NOMO-1 treated with DMSO at 0.1 percent for 48 hours (cell line): ENCODE measurements around the gene FAM53B.
A peak's percentile ranks its signal among the peaks of the same experiment; 100 is the strongest.

Experiments used
- DNase-seq: peaks from one replicate; lab custom pipeline; 2025; ENCODE audit not compliant: unreplicated experiment; lab: John Stamatoyannopoulos, UW

FAM53B gene

GRCh38 chr10:124632064-124632531 lies 112.1 kb downstream of the FAM53B start:
- peak; percentile 7 for DNase-seq

- DNase-seq, result no peak
Measured at GRCh38 chr10:124630551-124630950, 113.6 kb downstream of the FAM53B start.

DNA sequence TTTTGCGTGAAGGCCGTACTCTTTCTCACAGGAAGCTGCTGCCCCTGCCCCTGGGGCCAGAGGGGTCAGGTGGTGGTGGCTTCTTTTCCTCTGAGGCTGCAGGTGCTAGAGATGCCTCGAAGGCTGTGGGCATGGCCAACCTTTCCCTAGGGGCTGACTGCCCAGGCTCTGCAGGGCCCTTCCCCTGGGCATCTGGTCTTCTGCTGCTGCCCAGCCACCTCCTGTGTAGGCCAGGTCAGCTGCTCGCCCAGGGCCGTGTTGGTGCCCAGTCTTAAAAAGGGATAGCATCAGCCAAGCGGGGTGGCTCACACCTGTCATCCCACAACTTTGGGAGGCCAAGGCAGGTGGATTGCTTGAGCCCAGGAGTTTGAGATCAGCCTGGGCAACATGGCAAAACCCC lies 114.3 kb downstream of the FAM53B start:
- DNase-seq, result no peak

DNA sequence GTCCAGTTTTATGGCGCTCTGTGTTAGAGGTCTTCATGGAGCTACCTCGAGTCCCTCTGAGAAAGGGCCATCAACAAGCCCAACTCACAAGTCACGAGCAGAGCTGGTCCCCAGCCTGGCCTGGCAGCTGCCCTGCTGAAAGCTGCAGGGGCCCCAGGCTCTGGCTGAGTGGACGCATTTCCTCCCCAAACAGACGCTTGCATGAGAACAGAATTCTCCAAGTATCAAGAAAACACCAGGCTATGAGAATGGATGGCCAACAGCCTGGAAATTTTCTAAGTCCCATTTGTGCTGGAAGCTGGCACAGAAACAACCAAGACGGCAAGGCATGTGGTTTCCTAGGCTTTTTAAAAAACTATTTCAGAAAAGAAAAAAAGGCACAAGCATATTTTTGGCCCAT lies 114.8 kb downstream of the FAM53B start:
- no peak for DNase-seq

- DNase-seq, result no peak
Measured at GRCh38 chr10:124628676-124629021, 115.5 kb downstream of the FAM53B start.

DNA sequence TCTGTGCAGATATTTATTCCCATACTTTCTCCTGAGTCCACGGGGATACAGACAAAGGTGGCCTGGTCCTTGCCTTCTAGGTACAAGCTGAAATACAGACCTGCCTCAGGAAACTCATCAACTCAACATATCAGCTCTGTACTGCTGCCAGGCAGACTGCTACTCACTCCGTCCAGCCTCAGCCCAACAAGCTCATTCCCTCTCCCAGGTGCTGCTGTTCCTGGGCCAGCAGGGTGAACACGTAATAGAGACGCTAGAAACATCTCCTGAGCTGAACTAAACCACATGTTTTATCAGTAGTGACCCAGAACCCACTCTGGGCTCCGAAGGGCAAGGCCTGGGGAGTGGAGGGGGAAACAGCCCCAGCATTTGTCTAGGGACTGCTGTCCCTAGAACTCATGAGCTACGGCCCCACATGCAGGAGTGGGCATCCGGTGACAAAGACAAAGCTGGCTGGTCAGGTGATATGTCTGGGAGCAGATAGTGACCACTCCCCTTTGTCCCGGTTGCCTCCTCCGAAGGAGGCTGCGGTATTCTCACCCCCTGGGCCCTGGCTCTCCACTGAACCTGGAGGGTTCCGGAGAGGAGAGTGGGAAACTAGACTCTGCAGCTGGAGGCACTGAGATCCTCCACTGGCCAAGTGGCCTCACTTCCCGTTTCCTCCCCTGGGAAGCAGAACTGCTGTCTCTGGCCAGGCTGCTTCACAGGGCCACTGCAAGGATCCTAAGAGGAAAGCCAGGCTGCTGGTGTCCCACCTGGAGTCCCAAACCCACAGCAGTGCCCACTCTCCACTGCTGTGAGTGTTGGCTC lies 116.1 kb downstream of the FAM53B start:
- no peak for DNase-seq

- no peak for DNase-seq
Measured at GRCh38 chr10:124626759-124627380, 117.3 kb downstream of the FAM53B start.

DNA sequence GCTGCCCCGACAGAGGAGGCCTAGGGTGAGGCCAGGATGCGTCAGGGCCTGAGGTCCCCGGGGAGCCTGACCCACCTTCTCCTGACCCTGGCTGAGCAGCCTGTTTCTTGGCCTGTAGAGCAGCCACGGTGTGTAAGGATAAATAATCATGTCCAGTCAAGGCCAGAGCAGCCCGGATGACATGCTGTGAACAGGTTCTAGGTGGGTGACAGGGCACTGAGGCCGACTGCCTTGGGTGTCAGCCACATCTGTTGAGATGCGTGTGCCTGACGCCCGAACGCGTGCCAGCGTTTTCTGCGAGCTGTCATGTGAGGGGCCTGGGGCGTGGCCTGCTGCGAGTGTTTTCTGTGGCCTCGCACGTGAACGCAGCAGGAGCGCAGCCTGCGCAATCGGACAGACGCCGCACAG lies 118.3 kb downstream of the FAM53B start:
- no peak for DNase-seq

- DNase-seq, result no peak
Measured at GRCh38 chr10:124624895-124625294, 119.3 kb downstream of the FAM53B start.

DNA sequence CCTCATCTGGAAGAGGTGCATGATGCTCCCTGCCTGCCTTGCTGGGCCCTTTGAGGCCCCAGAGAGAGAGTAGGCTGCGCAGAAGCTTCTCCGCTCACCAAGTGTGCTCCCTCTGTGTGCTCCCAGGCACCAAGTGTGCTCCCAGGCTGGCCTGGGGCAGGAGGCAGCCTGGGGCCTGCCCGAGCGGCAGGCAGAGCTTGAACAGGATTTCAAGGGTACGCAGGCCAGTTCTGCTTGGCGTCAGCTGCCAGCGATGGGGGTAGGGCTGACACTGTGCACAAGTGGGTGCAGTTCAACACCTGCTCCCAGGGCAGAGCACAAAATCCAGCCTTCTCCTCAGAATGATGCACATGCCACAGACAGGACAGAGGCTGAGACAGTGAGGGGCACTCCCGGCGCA lies 119.7 kb downstream of the FAM53B start:
- no peak for DNase-seq

DNA sequence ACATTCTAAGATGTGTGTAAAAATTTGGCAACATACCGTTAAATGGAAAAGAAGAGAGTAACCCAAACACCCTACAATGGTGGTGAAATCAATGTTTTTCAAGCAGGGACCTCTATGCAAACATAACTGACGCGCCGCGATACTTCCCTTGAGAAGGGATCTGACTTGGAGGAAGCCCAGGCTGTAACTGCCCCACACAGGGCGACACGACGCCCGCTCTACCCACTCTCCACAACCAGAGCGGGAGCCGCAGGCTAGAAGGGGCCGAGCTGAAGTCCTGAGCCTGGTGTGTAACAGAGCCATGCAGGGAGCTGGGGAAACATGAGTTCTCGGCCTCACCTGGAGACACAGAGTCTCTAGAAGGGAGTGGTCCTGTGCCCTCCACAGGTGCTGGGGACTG lies 120.2 kb downstream of the FAM53B start:
- DNase-seq, result no peak

- no peak for DNase-seq
Measured at GRCh38 chr10:124622866-124623536, 121.2 kb downstream of the FAM53B start.

GRCh38 chr10:124622158-124622557 lies 122.0 kb downstream of the FAM53B start:
- DNase-seq, result no peak

DNA sequence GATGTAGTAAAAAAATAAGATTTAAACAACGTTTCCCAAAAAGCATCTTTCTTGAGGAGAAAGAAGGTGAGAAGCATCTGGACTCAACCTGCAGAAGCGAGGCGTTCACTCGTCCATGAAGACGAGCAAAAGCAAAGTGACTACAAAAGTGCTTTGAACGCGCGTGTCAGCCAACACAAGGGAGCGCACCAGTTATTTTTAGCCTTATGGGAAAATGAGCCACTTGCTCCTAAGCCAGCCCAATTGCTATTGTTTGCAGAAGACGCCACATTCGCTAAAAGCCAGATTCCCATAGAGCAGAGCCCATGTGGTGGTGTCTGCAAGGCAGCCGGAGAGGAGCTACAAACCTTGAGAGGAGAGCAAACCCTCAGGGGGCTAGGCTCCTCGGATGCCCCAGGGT lies 122.5 kb downstream of the FAM53B start:
- no peak for DNase-seq

DNA sequence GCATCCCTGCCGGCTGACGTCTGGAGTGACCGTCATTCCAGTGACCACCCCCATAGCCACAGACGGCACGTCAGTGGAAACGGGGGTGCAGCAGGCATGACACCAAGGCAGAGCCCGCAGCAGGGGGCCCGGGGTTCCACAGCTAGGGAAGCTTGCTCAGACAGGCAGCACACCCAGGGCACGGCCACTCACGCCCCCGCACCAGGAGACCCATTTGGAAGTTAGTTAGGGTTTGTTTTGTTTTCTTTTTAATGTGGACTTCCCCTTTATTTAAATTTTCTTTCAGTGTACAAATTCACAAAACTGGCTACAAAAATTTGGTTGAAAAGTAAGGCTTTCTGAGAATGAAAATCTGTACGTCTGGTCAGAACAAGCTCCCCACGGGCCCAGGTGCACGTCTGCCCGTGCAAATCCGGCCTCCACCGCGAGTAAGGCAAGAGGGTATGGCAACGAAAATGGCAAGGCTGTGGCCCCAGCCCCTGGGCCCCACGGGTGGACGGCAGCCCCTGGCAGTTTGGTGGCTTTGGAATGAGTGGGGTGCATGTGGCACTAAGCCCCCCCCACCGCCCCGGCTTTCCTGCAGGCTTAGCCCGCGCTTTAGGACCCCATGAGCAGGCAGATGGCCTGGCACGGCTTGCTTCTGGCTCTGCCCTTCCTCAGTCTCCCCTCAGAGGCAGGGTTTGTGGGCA lies 124.2 kb downstream of the FAM53B start:
- no peak for DNase-seq

DNA sequence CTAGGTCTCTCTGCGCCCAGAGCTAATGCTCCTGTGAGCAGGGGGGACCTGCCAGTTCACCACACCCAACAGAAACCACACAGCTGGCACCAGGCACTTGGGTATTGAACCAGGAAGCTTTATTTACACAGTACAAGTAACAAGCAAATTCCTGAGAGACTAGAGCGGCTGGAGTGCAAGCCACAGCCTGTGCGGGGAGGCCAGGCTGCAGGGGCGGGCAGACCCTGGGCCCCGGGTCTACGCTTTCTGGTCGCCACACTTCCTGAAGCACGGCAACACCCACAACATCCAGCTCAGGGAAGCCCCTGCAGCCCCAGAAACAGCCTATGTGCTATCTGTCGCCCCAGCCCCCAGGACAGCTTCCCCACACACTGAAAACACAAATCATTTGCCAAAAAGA lies 125.0 kb downstream of the FAM53B start:
- no peak for DNase-seq

GRCh38 chr10:124618470-124619073 lies 125.6 kb downstream of the FAM53B start:
- no peak for DNase-seq

DNA sequence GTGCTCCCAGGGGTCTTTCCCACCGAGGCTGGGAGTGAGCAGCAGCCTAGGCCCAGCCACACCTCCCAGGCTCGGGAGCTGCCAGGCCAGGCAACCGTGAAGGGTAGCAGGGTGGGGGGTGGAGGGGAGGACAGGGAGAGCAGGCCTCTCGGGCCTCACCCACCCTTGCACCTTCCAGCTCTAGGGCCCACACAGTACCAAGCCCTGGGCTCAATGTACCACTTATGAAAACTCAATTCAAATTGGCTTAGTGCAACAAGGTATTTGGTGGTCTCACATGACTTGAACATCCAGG lies 127.4 kb downstream of the FAM53B start:
- DNase-seq, result no peak

DNA sequence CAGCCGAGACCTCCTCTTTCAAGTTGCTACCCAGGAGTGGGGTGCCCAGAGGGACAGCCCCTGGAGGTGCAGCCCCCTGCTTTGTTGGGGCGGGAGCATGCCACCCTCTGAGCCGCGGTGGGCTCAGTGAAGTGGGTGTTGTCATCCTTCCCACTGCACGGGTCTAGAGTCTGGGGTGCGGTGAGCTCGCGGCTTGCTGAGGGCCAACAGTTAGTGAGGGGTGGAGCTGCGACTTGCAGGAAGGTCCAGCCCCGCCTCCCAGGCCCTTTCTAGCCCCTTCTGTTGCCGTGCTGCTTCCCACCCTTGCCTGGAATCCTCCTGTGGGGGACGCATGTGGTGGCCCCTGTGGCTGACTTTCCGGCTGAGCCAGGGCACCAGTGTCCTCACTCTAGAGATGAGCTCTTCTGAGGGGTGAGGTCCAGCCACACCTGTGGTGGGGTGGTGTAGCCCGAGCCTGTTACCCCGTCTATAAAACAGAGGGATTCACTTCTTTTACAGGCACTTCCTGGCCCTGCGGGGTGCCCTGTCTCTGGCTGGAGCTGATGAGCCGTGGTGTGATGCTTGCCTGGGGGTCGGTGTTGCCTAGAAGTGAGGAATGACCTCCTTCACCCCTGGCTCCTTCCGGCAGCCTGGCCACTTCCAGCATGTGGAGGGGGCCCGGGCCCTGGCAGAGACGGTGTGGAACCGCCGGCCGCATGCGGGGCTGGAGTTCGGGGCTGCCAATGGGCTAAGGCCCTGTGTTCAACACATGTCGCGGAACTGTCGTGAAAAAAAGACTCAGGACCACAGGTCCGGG lies 127.9 kb downstream of the FAM53B start:
- no peak for DNase-seq

GRCh38 chr10:124615259-124615658 lies 128.9 kb downstream of the FAM53B start:
- no peak for DNase-seq
